ENCODE measurements around the gene ZCCHC3. TPM values are rescaled to one million over a fixed set of nuclear protein-coding genes. Genes with fewer than 3 reads are reported as not detected.
A peak's percentile ranks its signal among the peaks of the same experiment; 100 is the strongest.

Gene ZCCHC3
- total and polyA plus RNA-seq, 2 donors (not counting 1 experiment from before 2014, with no cell fraction given), result 8.7 to 11.6 TPM

DNA sequence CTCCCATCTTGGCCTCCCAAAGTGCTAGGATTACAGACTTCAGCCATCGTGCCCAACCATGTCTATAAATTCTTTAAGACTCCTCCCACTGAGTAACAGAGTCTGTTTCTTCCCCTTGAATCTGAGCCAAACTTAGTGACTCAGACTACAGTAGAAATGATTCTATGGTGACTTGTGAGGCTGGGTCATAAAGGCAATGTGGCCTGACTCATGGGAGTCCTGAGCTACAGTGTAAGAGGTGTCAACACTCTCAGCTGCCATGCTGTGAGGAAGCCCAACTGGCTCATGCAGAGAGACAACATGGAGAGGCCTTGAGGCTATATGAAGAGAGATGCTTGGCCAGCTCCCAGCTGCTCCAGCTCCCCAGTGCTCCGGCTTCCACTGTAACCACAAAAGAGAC lies 44.3 kb downstream of the ZCCHC3 start:
- H2AFZ ChIP-seq (ENCODE audit: low read length), result no peak overlapping the region
- no peak overlapping the region for H3K27ac ChIP-seq (ENCODE audit: insufficient read depth, low read length)
- no peak overlapping the region for H3K9ac ChIP-seq (ENCODE audit: insufficient read depth, low read length)
- peaks cover 3% of the 10 kb centered on the region for H3K4me1 ChIP-seq (ENCODE audit: control insufficient read depth, extremely low read depth, insufficient read depth, low read length)
- no peaks in the 10 kb centered on the region for H3K79me2 ChIP-seq (ENCODE audit: control insufficient read depth, insufficient read depth, low read length)
- H3K4me2 ChIP-seq (ENCODE audit: extremely low read depth, insufficient read depth, low read length), result no peak overlapping the region
- no peaks in the 10 kb centered on the region for H3K27me3 ChIP-seq (ENCODE audit: control insufficient read depth, insufficient read depth, low read length)
- TF ChIP-seq EZH2 (IDR thresholded peaks at IDR 0.05; ENCODE audit: low read length, missing control alignments), result no peak
- TF ChIP-seq, protein P1, sequence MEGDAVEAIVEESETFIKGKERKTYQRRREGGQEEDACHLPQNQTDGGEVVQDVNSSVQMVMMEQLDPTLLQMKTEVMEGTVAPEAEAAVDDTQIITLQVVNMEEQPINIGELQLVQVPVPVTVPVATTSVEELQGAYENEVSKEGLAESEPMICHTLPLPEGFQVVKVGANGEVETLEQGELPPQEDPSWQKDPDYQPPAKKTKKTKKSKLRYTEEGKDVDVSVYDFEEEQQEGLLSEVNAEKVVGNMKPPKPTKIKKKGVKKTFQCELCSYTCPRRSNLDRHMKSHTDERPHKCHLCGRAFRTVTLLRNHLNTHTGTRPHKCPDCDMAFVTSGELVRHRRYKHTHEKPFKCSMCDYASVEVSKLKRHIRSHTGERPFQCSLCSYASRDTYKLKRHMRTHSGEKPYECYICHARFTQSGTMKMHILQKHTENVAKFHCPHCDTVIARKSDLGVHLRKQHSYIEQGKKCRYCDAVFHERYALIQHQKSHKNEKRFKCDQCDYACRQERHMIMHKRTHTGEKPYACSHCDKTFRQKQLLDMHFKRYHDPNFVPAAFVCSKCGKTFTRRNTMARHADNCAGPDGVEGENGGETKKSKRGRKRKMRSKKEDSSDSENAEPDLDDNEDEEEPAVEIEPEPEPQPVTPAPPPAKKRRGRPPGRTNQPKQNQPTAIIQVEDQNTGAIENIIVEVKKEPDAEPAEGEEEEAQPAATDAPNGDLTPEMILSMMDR (conservative IDR thresholded peaks at IDR 0.05 in 1 of 2, IDR thresholded peaks at IDR 0.05 in 1 of 2; ENCODE audit: low read depth in 1 of 2, low read length in 2 of 2), result no peak
- peak; percentile 87 to 88 for DNase-seq (ENCODE audit: low read depth in 2 of 2)
- H3K36me3 ChIP-seq (ENCODE audit: control insufficient read depth, insufficient read depth, low read length), result no peaks in the 10 kb centered on the region
- H3K4me3 ChIP-seq (replicated peaks in 1 of 4; ENCODE audit: control extremely low read depth in 1 of 4, insufficient read depth in 1 of 4, low read depth in 3 of 4, low read length in 4 of 4), result no peak overlapping the region
- no peaks in the 10 kb centered on the region for H3K9me3 ChIP-seq (ENCODE audit: control insufficient read depth, insufficient read depth, low read depth, low read length)
- no peaks in the 10 kb centered on the region for H4K20me1 ChIP-seq (ENCODE audit: control insufficient read depth, extremely low read depth, insufficient read depth, low read length)

GRCh38 chr20:343107-343506 lies 45.7 kb downstream of the ZCCHC3 start:
- Histone ChIP-seq H3K27ac (ENCODE audit: insufficient read depth, low read length) (no peak overlapping the region), H3K27me3 (ENCODE audit: control insufficient read depth, insufficient read depth, low read length) (no peaks in the 10 kb centered on the region), H3K9me3 (ENCODE audit: control insufficient read depth, insufficient read depth, low read depth, low read length) (no peaks in the 10 kb centered on the region), H3K79me2 (ENCODE audit: control insufficient read depth, insufficient read depth, low read length) (no peaks in the 10 kb centered on the region), H3K36me3 (ENCODE audit: control insufficient read depth, insufficient read depth, low read length) (no peaks in the 10 kb centered on the region), H2AFZ (ENCODE audit: low read length) (no peak overlapping the region), H3K4me2 (ENCODE audit: extremely low read depth, insufficient read depth, low read length) (no peak overlapping the region), H3K9ac (ENCODE audit: insufficient read depth, low read length) (no peak overlapping the region), H3K4me1 (ENCODE audit: control insufficient read depth, extremely low read depth, insufficient read depth, low read length) (peaks cover 3% of the 10 kb centered on the region), H3K4me3 (replicated peaks in 1 of 4; ENCODE audit: control extremely low read depth in 1 of 4, insufficient read depth in 1 of 4, low read depth in 3 of 4, low read length in 4 of 4) (no peak overlapping the region), H4K20me1 (ENCODE audit: control insufficient read depth, extremely low read depth, insufficient read depth, low read length) (no peaks in the 10 kb centered on the region)
- no peak for TF ChIP-seq EZH2 (IDR thresholded peaks at IDR 0.05; ENCODE audit: low read length, missing control alignments)
- TF ChIP-seq, protein P1 (conservative IDR thresholded peaks at IDR 0.05 in 1 of 2, IDR thresholded peaks at IDR 0.05 in 1 of 2; ENCODE audit: low read depth in 1 of 2, low read length in 2 of 2), result no peak
- no peak for DNase-seq (ENCODE audit: low read depth in 2 of 2)

DNA sequence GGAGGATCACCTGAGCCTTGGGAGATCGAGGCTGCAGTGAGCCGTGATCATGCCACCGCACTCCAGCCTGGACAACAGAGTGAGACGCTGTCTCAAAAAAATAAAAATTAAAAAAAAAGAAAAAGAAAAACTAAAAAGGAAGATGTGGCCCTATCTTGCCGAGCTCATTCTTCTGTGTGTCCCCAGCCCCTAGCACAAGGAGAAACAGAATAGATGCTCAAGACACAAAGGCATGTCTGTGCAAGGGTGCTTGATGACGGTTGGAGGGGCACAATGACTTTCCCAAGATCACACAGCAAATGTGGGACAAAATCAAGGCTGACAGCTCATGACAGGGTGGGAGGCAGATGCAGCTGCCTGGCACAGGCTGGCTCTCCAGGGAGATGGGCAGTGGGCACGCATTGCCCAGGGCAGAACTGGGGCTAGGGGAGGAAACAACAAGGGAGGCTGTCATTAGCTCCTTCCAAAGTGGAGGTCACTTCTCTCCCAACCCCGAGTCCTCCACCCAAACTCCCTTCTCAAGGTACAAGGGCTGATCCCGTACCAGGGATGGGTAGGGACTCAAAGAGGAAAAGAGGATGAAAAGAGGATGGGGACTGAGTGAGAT lies 48.8 kb downstream of the ZCCHC3 start:
- H3K27me3 ChIP-seq (ENCODE audit: control insufficient read depth, insufficient read depth, low read length), result no peaks in the 10 kb centered on the region
- H3K9ac ChIP-seq (ENCODE audit: insufficient read depth, low read length), result peak overlapping the region; percentile 78
- no peaks in the 10 kb centered on the region for H4K20me1 ChIP-seq (ENCODE audit: control insufficient read depth, extremely low read depth, insufficient read depth, low read length)
- H3K27ac ChIP-seq (ENCODE audit: insufficient read depth, low read length), result peak overlapping the region; percentile 95
- peak overlapping the region; percentile 98 for H3K4me2 ChIP-seq (ENCODE audit: extremely low read depth, insufficient read depth, low read length)
- DNase-seq (ENCODE audit: low read depth in 2 of 2), result no peak
- TF ChIP-seq, protein P1 (conservative IDR thresholded peaks at IDR 0.05 in 1 of 2, IDR thresholded peaks at IDR 0.05 in 1 of 2; ENCODE audit: low read depth in 1 of 2, low read length in 2 of 2), result no peak
- TF ChIP-seq EZH2 (IDR thresholded peaks at IDR 0.05; ENCODE audit: low read length, missing control alignments), result no peak
- peak overlapping the region; percentile 68 for H2AFZ ChIP-seq (ENCODE audit: low read length)
- H3K79me2 ChIP-seq (ENCODE audit: control insufficient read depth, insufficient read depth, low read length), result peaks cover 8% of the 10 kb centered on the region
- no peaks in the 10 kb centered on the region for H3K9me3 ChIP-seq (ENCODE audit: control insufficient read depth, insufficient read depth, low read depth, low read length)
- peaks cover 7% of the 10 kb centered on the region for H3K4me1 ChIP-seq (ENCODE audit: control insufficient read depth, extremely low read depth, insufficient read depth, low read length)
- peak overlapping the region; percentile 59 to 89 (median 72) for H3K4me3 ChIP-seq (replicated peaks in 1 of 4; ENCODE audit: control extremely low read depth in 1 of 4, insufficient read depth in 1 of 4, low read depth in 3 of 4, low read length in 4 of 4)
- H3K36me3 ChIP-seq (ENCODE audit: control insufficient read depth, insufficient read depth, low read length), result peaks cover 10% of the 10 kb centered on the region

Measured in fibroblast of lung (primary cell).